ENCODE data around the gene NDUFAF8. TPM values are rescaled to one million over a fixed set of nuclear protein-coding genes. Genes with fewer than 3 reads are reported as not detected.

The NDUFAF8 gene
- total RNA-seq, 1 experiment from 2014 or later, result 60.1 TPM

DNA sequence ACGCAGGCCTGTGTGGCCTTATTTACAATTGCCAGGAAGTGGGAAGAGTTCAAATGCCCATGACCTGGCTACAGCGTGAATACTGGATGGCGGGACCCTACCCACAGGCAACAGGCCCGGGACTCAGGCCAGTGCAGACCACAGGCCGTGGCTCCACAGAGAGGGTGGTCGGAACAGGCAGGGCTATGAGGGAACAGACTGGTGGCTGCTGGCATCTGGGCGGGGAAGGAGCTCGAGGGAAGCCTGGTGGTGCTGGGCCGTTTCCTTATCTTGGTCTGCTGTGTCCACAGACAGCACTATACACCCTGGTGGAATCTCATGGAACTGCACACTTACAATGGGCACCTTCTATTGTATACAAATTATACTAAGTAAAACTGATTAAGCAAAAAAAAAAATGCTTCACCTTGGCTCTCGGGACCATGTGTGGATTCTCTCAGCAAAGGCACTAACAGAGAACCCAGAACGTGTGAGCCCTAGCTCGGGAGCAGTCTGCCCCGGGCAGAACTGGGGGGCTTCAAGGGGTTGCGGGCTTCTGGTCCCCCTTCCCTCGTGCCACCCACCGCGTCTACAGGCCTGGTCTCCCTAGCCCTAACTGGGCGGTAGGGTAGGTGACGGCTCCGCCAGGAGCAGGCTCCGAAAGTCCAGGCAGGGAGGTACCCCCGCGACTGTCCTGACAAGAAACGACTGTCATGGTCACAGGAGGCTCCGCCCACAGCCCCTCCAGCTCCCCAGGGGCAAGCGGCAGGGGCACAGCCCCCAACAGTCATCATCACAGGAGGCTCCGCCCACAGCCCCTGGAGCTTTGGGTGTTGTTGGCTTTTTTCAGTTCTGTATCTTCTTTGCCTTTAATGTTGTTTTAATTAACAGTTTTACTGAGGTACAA is 38.2 kb upstream of the NDUFAF8 start:
- H3K4me1 ChIP-seq (ENCODE audit: insufficient read depth, low read length), result no peaks in the 10 kb centered on the region
- H3T11ph ChIP-seq (ENCODE audit: low read length), result no peak overlapping the region
- no peak overlapping the region for H3K9ac ChIP-seq (ENCODE audit: extremely low read depth, insufficient read length, low read length)
- H4K20me1 ChIP-seq (ENCODE audit: control insufficient read depth, insufficient read depth, insufficient read length), result no peaks in the 10 kb centered on the region
- H3K14ac ChIP-seq (ENCODE audit: insufficient read depth, low read length), result no peak overlapping the region
- Mint-ChIP-seq H3K9me3 (no peaks in the 10 kb centered on the region), H3K36me3 (ENCODE audit: insufficient read depth in 1 of 3, low read depth in 3 of 3) (peaks cover 0 to 27% (median 16%) of the 10 kb centered on the region in 3 experiments; a peak in 5 of 7 replicates), H3K27me3 (ENCODE audit: low read depth) (no peaks in the 10 kb centered on the region), H3K27ac (peak overlapping the region in 1 of 3 experiments; percentile 81; a peak in 2 of 7 replicates), H3K4me1 (peaks cover 3% of the 10 kb centered on the region in 2 experiments; a peak in 2 of 4 replicates), H3K4me3 (no peak overlapping the region)
- no peak overlapping the region for H3K56ac ChIP-seq (ENCODE audit: insufficient read length, low read depth, low read length)
- H2BK120ac ChIP-seq (ENCODE audit: low read depth, low read length, poor library complexity, severe bottlenecking), result no peak overlapping the region
- H4K8ac ChIP-seq (replicated peaks; ENCODE audit: insufficient read length, low read depth, low read length), result no peak overlapping the region
- H3K4ac ChIP-seq (ENCODE audit: low read depth, low read length), result no peak overlapping the region
- H4K91ac ChIP-seq (ENCODE audit: insufficient read length, low read depth, low read length), result no peak overlapping the region
- H3K27ac ChIP-seq (ENCODE audit: insufficient read length, low read depth, low read length), result no peak overlapping the region
- no peak overlapping the region for H2BK12ac ChIP-seq (ENCODE audit: insufficient read length, low read depth, low read length)
- no peak overlapping the region for H2AK5ac ChIP-seq (ENCODE audit: insufficient read length, low read length)
- no peak overlapping the region for H4K5ac ChIP-seq (ENCODE audit: insufficient read length, low read depth, low read length)
- no peaks in the 10 kb centered on the region for H3K79me2 ChIP-seq (ENCODE audit: insufficient read depth, low read length)
- H3K23me2 ChIP-seq (ENCODE audit: insufficient read length, low read depth, low read length, poor library complexity, severe bottlenecking), result no peaks in the 10 kb centered on the region
- no peaks in the 10 kb centered on the region for H3K79me1 ChIP-seq (ENCODE audit: insufficient read depth, low read depth, low read length, poor library complexity, severe bottlenecking)
- H3K27me3 ChIP-seq (ENCODE audit: insufficient read depth, low read length), result no peaks in the 10 kb centered on the region
- no peak overlapping the region for H2BK5ac ChIP-seq (ENCODE audit: insufficient read length, low read length)
- TF ChIP-seq, protein P1, sequence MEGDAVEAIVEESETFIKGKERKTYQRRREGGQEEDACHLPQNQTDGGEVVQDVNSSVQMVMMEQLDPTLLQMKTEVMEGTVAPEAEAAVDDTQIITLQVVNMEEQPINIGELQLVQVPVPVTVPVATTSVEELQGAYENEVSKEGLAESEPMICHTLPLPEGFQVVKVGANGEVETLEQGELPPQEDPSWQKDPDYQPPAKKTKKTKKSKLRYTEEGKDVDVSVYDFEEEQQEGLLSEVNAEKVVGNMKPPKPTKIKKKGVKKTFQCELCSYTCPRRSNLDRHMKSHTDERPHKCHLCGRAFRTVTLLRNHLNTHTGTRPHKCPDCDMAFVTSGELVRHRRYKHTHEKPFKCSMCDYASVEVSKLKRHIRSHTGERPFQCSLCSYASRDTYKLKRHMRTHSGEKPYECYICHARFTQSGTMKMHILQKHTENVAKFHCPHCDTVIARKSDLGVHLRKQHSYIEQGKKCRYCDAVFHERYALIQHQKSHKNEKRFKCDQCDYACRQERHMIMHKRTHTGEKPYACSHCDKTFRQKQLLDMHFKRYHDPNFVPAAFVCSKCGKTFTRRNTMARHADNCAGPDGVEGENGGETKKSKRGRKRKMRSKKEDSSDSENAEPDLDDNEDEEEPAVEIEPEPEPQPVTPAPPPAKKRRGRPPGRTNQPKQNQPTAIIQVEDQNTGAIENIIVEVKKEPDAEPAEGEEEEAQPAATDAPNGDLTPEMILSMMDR (conservative IDR thresholded peaks at IDR 0.05), result peak; percentile 59
- no peak overlapping the region for H3K4me2 ChIP-seq (ENCODE audit: insufficient read depth, insufficient read length, low read length)
- DNase-seq, result no peak
- no peak overlapping the region for H3K23ac ChIP-seq (ENCODE audit: insufficient read length, low read depth, low read length)
- H3K18ac ChIP-seq (ENCODE audit: insufficient read length, low read depth, low read length), result no peak overlapping the region
- no peaks in the 10 kb centered on the region for H3K9me3 ChIP-seq (ENCODE audit: control insufficient read depth, low read depth, low read length)
- no peak overlapping the region for H2BK20ac ChIP-seq (ENCODE audit: low read depth, low read length, poor library complexity, severe bottlenecking)
- no peak overlapping the region for H2BK15ac ChIP-seq (ENCODE audit: low read depth, low read length)
- H2AFZ ChIP-seq (ENCODE audit: low read length), result no peak overlapping the region
- WGBS (ENCODE audit: extremely low coverage, insufficient read length, low lambda C conversion rate), result no CpG with 5 or more reads among the region's 27 CpGs
